GM12878 (cell line): ENCODE measurements around the gene CSH2.
"Not testable (repeated sequence)": the region's sequence is repeated elsewhere in the genome, so short reads cannot be mapped to it uniquely, and the experiment has no call there.

ENCODE experiments used
- ATF7 ChIP-seq: fragments of 450-650 bp; IDR thresholded peaks from 2 replicates; pipeline ENCODE4 v1.6.1; 2016; ENCODE audit warnings: low read depth, mild to moderate bottlenecking
- CEBPZ ChIP-seq: fragments of 150-350 bp; IDR thresholded peaks from 2 replicates; pipeline ENCODE4 v1.6.1; 2016; ENCODE audit warnings: low read depth, low read length
- CTCF ChIP-seq, 3 experiments: IDR thresholded peaks in 2 of 3; conservative IDR thresholded peaks in 1 of 3; 2 replicates each; pipeline ENCODE4 v1.5.1; 2011; ENCODE audit warnings: low read depth in 3 of 3, low read length in 3 of 3, mild to moderate bottlenecking in 3 of 3, control low read depth in 2 of 3, moderate library complexity in 2 of 3, inconsistent platforms in 1 of 3, mixed read lengths in 1 of 3; ENCODE audit not compliant: control insufficient read depth in 2 of 3, insufficient read depth in 1 of 3; ENCODE audit errors: extremely low read depth in 1 of 3
- FOXM1 ChIP-seq: IDR thresholded peaks from 2 replicates; pipeline ENCODE4 v1.6.1; 2012; ENCODE audit warnings: low read depth, mild to moderate bottlenecking, inconsistent platforms, low read length, moderate library complexity
- HDAC2 ChIP-seq: fragments of 200-600 bp; sonication (generic); IDR thresholded peaks from 2 replicates; pipeline ENCODE4 v1.6.1; 2017
- POLR2AphosphoS5 ChIP-seq: IDR thresholded peaks from 2 replicates; pipeline ENCODE4 v1.6.1; 2011; ENCODE audit warnings: mild to moderate bottlenecking, low read length, inconsistent platforms
- SMARCA5 ChIP-seq: fragments of 450-650 bp; IDR thresholded peaks from 2 replicates; pipeline ENCODE4 v1.6.1; 2017; ENCODE audit warnings: mild to moderate bottlenecking
- ZNF592 ChIP-seq: fragments of 450-650 bp; IDR thresholded peaks from 2 replicates; pipeline ENCODE4 v1.6.1; 2017; ENCODE audit warnings: mild to moderate bottlenecking, moderate library complexity
- TF ChIP-seq, protein P1 (sequence below): IDR thresholded peaks from 2 replicates; pipeline ENCODE4 v1.6.1; 2012; ENCODE audit warnings: low read depth, low read length, improper control_type of control experiment
- TF ChIP-seq, protein P2 (sequence below): IDR thresholded peaks from 2 replicates; pipeline ENCODE4 v1.6.1; 2011; ENCODE audit warnings: mild to moderate bottlenecking, low read depth, low read length, moderate library complexity; ENCODE audit not compliant: insufficient replicate concordance

GRCh38 chr17:63874061-63874626 is 667 bp upstream of the CSH2 start:
- not testable (repeated sequence) for TF ChIP-seq CTCF (IDR thresholded peaks at IDR 0.05 in 2 of 3, conservative IDR thresholded peaks at IDR 0.05 in 1 of 3; ENCODE audit: control insufficient read depth in 2 of 3, extremely low read depth in 1 of 3, insufficient read depth in 1 of 3, low read depth in 3 of 3, low read length in 3 of 3); POLR2AphosphoS5; ZNF592; FOXM1; HDAC2; SMARCA5; CEBPZ; ATF7
- TF ChIP-seq, protein P1, sequence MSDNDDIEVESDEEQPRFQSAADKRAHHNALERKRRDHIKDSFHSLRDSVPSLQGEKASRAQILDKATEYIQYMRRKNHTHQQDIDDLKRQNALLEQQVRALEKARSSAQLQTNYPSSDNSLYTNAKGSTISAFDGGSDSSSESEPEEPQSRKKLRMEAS: not testable (repeated sequence)
- TF ChIP-seq, protein P2, sequence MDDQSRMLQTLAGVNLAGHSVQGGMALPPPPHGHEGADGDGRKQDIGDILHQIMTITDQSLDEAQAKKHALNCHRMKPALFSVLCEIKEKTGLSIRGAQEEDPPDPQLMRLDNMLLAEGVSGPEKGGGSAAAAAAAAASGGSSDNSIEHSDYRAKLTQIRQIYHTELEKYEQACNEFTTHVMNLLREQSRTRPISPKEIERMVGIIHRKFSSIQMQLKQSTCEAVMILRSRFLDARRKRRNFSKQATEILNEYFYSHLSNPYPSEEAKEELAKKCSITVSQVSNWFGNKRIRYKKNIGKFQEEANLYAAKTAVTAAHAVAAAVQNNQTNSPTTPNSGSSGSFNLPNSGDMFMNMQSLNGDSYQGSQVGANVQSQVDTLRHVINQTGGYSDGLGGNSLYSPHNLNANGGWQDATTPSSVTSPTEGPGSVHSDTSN: not testable (repeated sequence)
